OCI-LY1 (cell line): Measurements from ENCODE around the gene PER2.

Source experiments
- H2AFZ ChIP-seq: fragments of 200-600 bp; sonication (generic), shearing (Covaris generic); 2 replicates; pipeline ENCODE4 v1.6.0; 2014; ENCODE audit warnings: antibody characterized with exemption, mild to moderate bottlenecking, low read length
- H3F3A ChIP-seq: fragments of 200-600 bp; sonication (generic), shearing (Covaris generic); 2 replicates; pipeline ENCODE4 v1.6.0; 2014; ENCODE audit warnings: mild to moderate bottlenecking, antibody characterized with exemption, low read length, moderate library complexity; ENCODE audit not compliant: insufficient read depth
- H3K27ac ChIP-seq: fragments of 200-600 bp; sonication (generic); 2 replicates; pipeline ENCODE4 v1.5.1; 2014; ENCODE audit warnings: low read length, mixed run types, mild to moderate bottlenecking, low read depth; ENCODE audit not compliant: poor library complexity, severe bottlenecking
- H3K27me3 ChIP-seq: fragments of 200-600 bp; sonication (generic); 2 replicates; pipeline ENCODE4 v1.6.0; 2014; ENCODE audit warnings: antibody characterized with exemption, mild to moderate bottlenecking, low read length, moderate library complexity; ENCODE audit not compliant: insufficient read depth
- H3K36me3 ChIP-seq: fragments of 200-600 bp; sonication (generic); 2 replicates; pipeline ENCODE4 v1.6.1; 2014; ENCODE audit warnings: mild to moderate bottlenecking, antibody characterized with exemption, low read length, moderate library complexity, mixed read lengths; ENCODE audit not compliant: insufficient read depth
- H3K4me1 ChIP-seq: fragments of 200-600 bp; sonication (generic); 2 replicates; pipeline ENCODE4 v1.5.1; 2014; ENCODE audit warnings: mild to moderate bottlenecking, low read length, moderate library complexity; ENCODE audit not compliant: insufficient read depth, severe bottlenecking
- H3K4me2 ChIP-seq: fragments of 200-600 bp; sonication (generic), shearing (Covaris generic); 2 replicates; pipeline ENCODE4 v1.6.1; 2014; ENCODE audit warnings: low read length
- H3K4me3 ChIP-seq: fragments of 200-600 bp; sonication (generic); 2 replicates; pipeline ENCODE4 v1.5.1; 2014; ENCODE audit warnings: low read length, low read depth, mild to moderate bottlenecking, mixed read lengths; ENCODE audit not compliant: poor library complexity, severe bottlenecking
- H3K79me2 ChIP-seq: fragments of 200-600 bp; shearing (Covaris generic); 2 replicates; pipeline ENCODE4 v1.6.1; 2016; ENCODE audit warnings: mixed run types, low read length, mixed read lengths; ENCODE audit not compliant: insufficient read depth
- H3K9ac ChIP-seq: fragments of 200-600 bp; sonication (generic), shearing (Covaris generic); 2 replicates; pipeline ENCODE4 v1.6.1; 2014; ENCODE audit warnings: mild to moderate bottlenecking, low read length, mixed read lengths
- H3K9me2 ChIP-seq: fragments of 200-600 bp; sonication (generic), shearing (Covaris generic); 2 replicates; pipeline ENCODE4 v1.6.1; 2014; ENCODE audit warnings: low read depth, mild to moderate bottlenecking, low read length, mixed read lengths
- H3K9me3 ChIP-seq: fragments of 200-600 bp; shearing (Covaris generic); 2 replicates; pipeline ENCODE4 v1.6.1; 2014; ENCODE audit warnings: low read length, mixed read lengths
- H4K20me1 ChIP-seq: fragments of 200-600 bp; sonication (generic), shearing (Covaris generic); 2 replicates; pipeline ENCODE4 v1.6.0; 2016; ENCODE audit warnings: mild to moderate bottlenecking, low read length; ENCODE audit not compliant: insufficient read depth
- CTCF ChIP-seq: fragments of 200-600 bp; sonication (generic), shearing (Covaris generic); IDR thresholded peaks from 2 replicates; pipeline ENCODE4 v1.5.1; 2017; ENCODE audit warnings: mild to moderate bottlenecking, antibody characterized with exemption, low read length, moderate library complexity, mixed read lengths
- EZH2 ChIP-seq: fragments of 200-600 bp; sonication (generic), shearing (Covaris generic); IDR thresholded peaks from 2 replicates; pipeline ENCODE4 v1.8.0; 2017; ENCODE audit warnings: borderline replicate concordance, mixed run types, mild to moderate bottlenecking, antibody characterized with exemption, low read length, moderate library complexity, mixed read lengths

The PER2 gene

GRCh38 chr2:238220274-238220891 lies 68.0 kb downstream of the PER2 start:
- Histone ChIP-seq H3K9me2 (no peaks in the 10 kb centered on the region), H3K79me2 (no peaks in the 10 kb centered on the region), H3K27me3 (0 out of 2 replicates have a peak, but pooled peaks cover 2% of the 10 kb centered on the region), H3K9me3 (no peaks in the 10 kb centered on the region), H3F3A (no peaks in the 10 kb centered on the region), H2AFZ (no peak overlapping the region), H3K4me3 (no peak overlapping the region), H3K9ac (no peak overlapping the region), H3K36me3 (no peaks in the 10 kb centered on the region), H3K27ac (no peak overlapping the region), H3K4me2 (no peak overlapping the region), H3K4me1 (no peaks in the 10 kb centered on the region), H4K20me1 (no peaks in the 10 kb centered on the region)
- no peak for TF ChIP-seq CTCF
- TF ChIP-seq EZH2, result no peak

- Histone ChIP-seq H3F3A (no peaks in the 10 kb centered on the region), H4K20me1 (no peaks in the 10 kb centered on the region), H3K79me2 (no peaks in the 10 kb centered on the region), H3K9ac (no peak overlapping the region), H2AFZ (no peak overlapping the region), H3K4me2 (no peak overlapping the region), H3K9me3 (no peaks in the 10 kb centered on the region), H3K27ac (no peak overlapping the region), H3K9me2 (no peaks in the 10 kb centered on the region), H3K36me3 (no peaks in the 10 kb centered on the region), H3K27me3 (no peaks in the 10 kb centered on the region), H3K4me1 (no peaks in the 10 kb centered on the region), H3K4me3 (no peak overlapping the region)
- TF ChIP-seq EZH2 (no peak), CTCF (no peak)
Observed at GRCh38 chr2:238216651-238217184, 71.7 kb downstream of the PER2 start.

GRCh38 chr2:238207006-238207405 lies 81.4 kb downstream of the PER2 start:
- Histone ChIP-seq H3K36me3 (no peaks in the 10 kb centered on the region; the same call in 1 of the 2 replicates), H3K27me3 (peaks cover 11% of the 10 kb centered on the region; the same call in 1 of the 2 replicates), H4K20me1 (no peaks in the 10 kb centered on the region), H3K9me2 (no peaks in the 10 kb centered on the region), H3K9me3 (no peaks in the 10 kb centered on the region), H3K27ac (no peak overlapping the region), H3K4me3 (no peak overlapping the region), H3K79me2 (peaks cover 11% of the 10 kb centered on the region), H3K4me1 (peaks cover 18% of the 10 kb centered on the region), H2AFZ (no peak overlapping the region), H3K4me2 (no peak overlapping the region), H3K9ac (no peak overlapping the region), H3F3A (no peaks in the 10 kb centered on the region)
- TF ChIP-seq EZH2, result no peak
- TF ChIP-seq CTCF, result no peak
